GM18520 (cell line): ENCODE data around the gene PRKCA.
"Not testable (repeated sequence)": the region's sequence is repeated elsewhere in the genome, so short reads cannot be mapped to it uniquely, and the experiment has no call there.

Source experiments
- ATAC-seq: cut with Tn5 transposase; IDR thresholded peaks from one replicate; pipeline ENCODE4 v1.9.1; 2021; ENCODE audit not compliant: unreplicated experiment

The PRKCA gene

DNA sequence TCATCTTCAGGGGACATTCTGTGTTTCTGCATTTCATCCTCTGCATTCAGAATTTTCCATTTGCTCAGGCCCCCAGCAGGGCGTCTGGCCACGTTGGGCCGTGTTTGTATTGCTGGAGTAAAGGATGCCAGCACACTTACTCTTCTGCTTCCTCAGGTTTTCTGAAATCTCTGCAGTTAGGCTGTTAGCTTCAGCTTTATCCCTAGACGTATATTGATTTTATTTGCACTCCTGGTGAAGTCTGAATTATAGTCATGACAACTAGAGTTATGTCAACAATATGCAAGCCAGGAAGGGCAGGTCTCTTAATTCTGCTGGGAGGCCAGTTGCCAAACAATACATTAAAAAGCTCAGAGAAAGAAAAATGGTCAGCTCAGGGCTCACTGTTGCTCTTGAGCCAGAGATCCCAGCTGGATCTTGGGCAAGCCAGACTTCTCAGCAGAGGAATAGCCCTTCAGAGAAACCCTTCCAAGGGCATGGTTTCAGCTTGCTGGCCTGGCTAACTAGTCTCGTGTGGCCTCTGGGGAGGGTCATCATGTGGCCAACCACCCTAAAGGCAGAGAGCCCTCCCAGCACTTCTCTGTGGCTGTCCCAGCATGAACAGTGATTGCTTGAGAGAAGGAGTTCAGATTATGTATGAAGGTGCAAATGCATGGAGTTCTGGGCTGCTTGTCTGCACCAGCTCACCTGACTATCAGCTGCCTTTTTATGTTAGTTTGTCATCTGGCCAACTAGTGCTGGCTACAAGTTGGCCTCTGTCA is 422.3 kb downstream of the PRKCA start:
- ATAC-seq, result no peak

- ATAC-seq, result not testable (repeated sequence)
Observed at GRCh38 chr17:66725438-66725837, 423.0 kb downstream of the PRKCA start.

- no peak for ATAC-seq
Observed at GRCh38 chr17:66725956-66726355, 423.5 kb downstream of the PRKCA start.

DNA sequence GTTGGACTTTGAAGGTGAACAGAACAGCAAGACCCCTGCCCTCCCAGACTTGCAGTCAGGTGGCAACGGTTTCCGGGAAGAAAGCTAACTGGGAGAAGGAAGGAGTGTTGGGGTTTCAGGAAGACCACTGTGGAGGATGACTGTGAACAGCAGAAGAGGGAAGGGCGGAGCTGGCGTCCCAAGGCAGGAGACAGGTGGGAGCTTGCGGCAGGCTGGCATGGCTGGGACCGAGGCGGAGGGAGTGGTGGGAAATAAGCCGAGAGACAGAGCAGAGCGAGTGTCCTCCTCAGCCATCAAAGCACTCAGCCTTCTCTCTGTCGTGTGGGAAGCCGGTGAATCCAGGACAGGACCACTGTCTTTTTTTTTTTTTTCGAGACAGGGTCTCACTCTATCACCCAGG is 424.0 kb downstream of the PRKCA start:
- no peak for ATAC-seq

DNA sequence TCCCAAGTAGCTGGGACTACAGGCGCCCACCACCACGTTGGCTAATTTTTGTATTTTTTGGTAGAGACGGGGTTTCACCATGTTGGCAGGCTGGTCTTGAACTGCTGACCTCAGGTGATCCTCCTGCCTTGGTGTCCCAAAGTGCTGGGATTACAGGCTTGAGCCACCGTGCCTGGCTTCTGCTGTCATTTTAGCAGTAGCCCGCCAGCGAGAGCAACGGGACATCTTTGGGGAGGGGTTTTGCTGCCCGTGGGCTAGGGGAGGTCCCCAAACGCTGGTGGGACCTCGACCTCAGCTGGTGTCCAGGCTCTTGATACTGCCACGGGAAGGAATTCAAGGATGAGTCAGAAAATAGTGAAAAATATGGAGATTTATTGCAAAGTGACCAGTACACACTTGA is 424.4 kb downstream of the PRKCA start:
- ATAC-seq, result no peak

DNA sequence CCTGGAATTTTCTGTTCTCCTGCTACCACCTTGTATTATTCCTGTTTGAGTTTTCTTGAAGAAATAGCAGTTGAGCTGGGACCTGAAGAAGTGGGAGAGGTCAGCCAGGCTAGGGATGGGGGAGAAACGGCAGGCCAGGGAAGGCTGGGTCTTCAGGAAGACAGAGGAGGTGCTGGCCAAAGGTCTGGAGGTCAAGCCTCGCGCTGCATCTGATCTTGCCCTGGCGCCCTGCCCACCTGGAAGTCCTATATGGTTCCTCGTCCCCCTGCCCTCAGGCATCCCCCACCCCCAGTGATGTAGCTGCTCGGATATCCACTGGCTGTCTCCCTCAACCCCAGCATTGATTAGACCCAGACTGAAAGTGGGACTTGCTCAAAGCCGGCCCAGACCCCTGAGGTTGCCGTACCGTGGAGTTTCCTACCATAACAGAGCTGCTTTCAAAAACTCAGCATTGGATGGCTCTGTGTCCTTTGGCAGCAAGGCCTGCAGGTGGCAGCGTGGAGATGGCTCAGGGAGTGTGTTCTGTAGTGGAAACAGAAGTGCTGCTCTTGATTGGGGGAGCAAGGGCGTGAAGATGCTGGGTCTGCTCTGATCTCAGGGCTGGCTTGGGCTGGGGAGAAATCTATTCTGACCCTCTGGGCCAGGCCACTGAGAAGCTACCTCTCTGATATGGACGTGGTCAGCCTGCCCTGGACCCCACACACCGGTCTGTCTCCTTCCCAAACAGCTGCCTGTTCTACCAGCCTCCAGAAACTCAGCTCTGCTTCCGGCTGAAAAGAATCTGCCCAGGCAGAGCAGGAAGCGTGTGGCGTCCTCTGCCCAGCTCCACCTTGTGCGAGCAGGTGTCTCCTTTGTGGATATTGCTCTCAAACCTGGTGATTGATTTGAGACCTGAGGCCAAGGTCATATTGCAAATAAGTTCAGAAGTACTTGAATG is 425.5 kb downstream of the PRKCA start:
- peak; percentile 61 for ATAC-seq

DNA sequence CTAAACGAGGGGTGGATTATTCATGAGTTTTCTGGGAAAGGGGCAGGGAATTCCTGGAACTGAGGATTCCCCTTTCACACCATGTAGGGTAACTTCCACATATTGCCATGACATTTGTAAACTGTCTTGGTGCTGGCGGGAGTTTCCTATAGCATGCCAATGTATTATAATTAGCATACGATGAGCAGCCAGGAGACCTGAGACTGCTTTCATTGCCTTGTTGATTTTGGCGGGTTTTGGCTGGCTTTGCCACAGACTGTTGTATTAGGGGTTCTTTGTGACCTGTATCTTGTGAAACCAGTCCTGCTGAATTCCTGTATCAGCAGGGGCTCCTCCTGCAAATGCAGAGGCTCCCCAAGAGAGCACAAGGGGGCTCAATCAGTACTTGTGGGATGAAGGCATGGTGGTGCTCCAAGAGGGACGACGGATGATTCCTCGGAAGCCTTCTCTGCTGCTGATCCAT is 428.1 kb downstream of the PRKCA start:
- no peak for ATAC-seq

DNA sequence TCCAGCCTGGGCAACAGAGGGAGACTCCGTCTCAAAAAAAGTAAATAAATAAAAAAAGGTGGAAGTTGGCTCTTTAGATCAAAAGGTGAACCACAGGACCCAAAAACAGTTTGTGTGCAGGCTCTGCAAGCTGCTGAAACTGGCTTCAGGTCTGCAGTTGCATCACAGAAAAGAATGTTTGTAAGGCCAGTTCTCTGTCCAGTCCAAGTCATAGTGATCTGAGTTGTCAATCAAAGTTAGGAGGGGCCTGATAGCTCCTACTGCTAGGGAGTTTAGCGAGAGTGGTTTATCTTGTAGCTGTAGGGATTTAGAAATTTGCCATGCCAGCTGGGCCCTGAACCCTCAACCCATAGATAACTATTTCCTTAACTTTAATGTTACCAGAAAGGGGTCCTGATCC is 431.3 kb downstream of the PRKCA start:
- ATAC-seq, result no peak

GRCh38 chr17:66734186-66734943 is 432.0 kb downstream of the PRKCA start:
- ATAC-seq, result no peak

DNA sequence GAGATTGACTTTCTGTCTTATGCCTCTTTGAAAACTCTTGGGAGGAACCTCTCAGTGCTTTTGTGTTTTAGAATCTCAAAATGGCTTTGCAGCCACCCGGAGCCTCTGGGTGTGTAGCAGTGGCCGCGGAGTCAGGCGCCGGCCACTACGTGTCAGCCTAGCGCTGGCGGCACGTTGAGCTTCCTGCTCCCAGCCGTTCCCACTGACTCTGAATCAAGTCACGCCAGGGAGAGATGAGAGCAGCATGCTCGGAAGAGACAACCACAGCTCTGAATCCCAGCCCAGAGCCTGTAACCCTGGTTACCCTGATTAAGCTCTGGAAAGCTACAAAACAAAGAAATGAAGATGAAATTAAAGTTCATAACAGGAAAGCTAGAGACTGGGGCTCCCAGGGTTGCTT is 435.1 kb downstream of the PRKCA start:
- ATAC-seq, result no peak

- ATAC-seq, result no peak
Observed at GRCh38 chr17:66738301-66738700, 435.9 kb downstream of the PRKCA start.

DNA sequence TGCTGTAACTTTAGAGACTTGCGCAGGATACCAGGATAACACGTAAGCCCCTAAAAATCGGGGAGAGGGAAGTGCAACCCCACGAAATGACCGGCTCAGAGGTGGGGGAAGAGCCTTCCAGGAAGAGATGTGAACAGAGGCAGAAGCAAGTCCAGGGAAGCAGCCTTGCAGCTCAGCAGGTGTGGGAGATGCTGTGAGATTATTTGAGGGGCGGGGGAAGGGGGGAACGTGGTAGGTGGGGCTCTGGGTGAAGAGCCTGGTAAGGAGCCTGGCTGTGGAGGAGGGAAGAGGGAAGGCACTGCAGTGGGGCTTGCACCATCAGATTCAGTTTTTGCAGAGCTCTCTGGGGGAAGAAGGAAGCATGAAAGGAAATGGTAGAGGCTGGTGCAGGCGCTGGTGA is 437.1 kb downstream of the PRKCA start:
- no peak for ATAC-seq

- ATAC-seq, result no peak
Observed at GRCh38 chr17:66740226-66740625, 437.8 kb downstream of the PRKCA start.

DNA sequence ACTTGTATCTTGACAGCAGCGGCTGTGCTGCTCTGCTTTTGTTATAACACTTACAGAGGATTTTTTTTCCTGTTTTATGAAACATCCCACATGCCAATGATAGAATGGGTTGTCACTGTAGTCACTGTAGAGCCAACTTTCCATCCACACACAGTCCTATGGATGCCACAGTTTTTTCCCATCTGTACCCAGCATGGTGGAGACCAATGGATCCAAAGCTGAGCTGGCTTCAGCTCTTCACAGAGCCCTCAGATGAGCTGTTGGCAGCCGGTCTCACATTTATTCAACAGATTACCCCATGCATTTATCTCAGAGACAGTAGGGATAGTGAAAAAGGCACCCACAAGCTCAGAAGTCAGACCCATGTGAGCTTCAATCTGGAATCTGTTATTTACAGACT is 441.1 kb downstream of the PRKCA start:
- ATAC-seq, result no peak

GRCh38 chr17:66746736-66747135 is 444.3 kb downstream of the PRKCA start:
- ATAC-seq, result no peak

DNA sequence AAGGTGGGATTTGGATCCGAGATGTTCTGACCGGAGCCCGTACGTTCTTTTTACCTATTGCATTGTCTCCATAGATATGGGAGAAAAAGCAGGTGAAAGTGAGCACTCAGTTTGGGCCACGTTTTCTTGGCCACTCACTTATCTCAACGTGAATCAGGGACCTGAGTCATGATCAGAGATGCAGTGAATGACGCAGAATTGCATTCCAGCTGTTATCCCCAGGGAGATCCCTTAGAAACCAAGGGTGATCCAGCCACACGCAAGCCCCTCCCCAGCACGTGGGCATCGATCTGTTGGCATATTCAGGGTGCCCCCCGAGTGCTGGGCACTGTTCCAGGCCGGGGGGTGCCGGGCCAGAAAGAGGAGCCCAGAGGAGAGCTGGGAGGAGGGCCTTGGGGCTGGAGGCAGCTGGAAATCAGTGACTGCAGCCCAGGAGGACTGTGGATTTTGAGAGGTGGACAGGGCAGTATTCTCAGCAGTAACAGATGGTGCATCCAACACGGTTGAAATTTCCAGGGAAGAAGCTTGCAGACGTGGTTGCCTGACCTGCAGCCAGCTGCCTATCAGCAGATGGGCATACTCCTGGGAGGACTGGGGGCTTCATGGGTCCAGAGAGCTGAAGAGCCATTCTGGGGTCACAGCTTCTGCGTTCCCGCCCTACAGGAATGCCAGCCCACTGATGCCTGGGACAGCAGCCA is 445.3 kb downstream of the PRKCA start:
- ATAC-seq, result no peak

DNA sequence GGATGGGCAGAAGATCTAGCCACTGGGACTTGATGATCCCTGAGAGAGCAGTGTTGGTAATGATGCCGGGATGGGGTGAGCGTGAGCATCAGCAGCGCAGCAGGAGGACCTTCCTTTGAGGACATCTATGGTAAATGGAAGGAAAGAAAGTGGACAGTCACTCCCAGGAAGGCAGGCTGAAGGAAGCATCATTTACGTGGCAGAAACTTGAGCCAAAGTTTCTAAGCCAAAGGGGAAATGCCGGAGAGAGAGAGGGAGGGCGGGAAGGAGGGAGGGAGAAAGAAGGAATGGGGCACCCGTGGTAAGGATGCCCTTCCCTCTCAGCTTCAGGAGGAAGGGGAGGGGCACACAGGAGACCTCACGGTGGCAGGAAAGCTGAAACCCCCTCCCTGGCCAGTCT is 446.2 kb downstream of the PRKCA start:
- ATAC-seq, result no peak

DNA sequence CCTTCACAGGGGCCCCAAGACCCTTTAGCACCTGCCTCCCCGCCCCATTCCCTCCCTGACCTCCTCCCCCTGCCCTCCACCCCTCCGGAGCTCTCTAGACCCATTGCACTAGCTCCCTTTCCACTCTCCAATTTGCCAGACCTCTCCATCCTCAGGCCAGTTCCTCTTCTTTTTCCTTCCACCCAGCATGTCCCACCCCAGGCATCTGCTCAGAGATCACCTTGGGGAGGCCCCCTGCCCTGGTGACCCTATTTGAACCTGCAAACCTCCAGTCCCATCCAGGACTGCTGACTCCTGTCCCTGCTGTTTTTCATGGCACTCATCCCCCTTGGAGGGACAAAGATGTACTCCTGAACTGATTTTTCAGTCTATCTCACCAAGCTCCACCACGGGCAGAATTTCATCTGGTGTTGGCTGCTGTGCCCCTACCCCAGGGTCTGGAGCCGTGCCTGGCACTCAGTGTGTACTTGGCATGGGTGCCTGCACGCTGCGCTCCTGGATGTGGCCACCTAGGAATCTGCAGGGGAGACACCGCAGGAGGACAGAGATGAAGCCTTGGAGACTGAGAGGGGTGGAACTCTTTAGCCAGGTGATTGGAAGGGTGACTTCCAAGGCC is 446.9 kb downstream of the PRKCA start:
- no peak for ATAC-seq

DNA sequence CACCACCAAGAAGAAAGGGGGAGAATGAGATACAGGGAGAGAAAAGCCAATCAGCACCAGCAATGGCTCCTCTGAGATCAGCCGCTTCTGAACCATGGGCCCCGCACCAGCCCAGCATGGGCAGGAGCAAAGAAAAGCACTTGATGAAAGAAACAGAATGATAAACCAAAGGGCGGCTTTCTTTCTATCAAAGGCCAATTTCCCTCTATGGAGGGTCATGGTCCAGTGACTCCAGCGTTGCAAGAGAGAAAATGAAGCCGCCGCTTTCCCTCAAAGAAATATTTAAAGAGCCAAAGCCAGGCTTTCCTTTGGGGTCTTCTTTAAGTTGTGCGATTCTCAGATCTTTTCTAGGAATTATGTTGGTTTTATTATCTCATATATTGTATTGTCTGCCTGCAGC is 447.7 kb downstream of the PRKCA start:
- ATAC-seq, result no peak

DNA sequence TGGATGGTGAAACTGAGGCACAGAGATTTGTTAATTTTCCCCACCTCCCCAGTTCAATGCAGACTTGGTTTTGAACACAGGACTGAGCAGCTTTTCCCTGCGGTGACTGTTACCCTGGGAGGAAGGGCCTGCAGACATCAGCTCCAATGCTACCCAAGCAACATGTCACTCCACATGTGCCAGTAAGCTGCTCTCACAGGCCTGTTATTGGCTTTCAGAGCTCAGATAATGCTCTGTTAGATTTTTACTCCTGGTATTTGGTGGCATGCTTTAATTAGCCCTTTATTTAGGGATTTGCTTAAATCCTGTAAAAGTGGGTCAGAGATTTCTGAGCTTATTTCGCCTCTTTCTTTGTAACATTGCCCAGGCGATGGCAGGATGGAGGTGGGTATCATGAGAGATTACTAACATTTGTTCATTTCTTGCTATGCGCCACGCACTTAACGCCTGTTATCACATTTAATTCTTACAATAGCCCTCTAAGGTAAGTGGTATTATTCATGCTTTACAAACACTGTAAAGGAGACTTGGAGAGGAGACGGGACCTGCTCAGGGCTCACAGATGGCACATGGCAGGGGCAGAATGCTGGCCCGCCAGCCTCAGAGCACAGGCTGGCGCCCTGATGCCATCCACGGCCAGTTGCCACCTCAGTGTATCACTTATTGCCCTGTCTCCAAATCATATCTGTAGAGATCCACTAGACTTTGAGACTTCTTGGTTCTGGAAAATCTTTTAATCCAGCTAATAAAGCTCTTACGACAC is 448.5 kb downstream of the PRKCA start:
- ATAC-seq, result no peak
